Measurements from ENCODE around the gene ABCB6.

DNA sequence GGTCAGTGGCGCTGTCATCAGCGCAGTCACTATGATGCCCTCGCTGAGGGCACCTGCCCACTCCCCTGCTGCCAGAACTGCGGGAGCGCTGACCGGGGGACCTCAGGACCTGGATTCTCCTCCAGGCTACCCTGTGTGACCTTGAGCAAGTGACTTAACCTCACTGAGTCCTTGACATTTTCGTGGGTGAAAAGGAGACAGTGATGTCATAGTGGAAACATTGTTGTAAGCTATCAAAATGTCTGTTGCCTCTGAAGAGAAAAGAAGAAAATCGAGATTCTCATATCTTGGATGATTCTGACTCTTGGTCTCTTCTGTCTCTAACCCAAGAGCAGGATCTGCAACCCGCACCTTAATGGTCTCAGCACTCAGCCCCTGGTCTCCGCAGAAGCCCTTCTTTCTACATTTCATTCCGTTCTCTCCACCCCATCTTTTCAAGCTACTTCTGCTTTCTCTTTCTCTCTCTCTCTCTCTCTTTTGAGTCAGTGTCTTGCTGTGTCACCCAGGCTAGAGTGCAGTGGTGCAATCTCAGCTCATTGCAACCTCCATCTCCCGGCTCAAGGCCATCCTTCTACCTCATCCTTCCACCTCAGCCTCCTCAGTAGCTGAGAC lies 35.9 kb upstream of the ABCB6 start:
- TF ChIP-seq, protein P1, sequence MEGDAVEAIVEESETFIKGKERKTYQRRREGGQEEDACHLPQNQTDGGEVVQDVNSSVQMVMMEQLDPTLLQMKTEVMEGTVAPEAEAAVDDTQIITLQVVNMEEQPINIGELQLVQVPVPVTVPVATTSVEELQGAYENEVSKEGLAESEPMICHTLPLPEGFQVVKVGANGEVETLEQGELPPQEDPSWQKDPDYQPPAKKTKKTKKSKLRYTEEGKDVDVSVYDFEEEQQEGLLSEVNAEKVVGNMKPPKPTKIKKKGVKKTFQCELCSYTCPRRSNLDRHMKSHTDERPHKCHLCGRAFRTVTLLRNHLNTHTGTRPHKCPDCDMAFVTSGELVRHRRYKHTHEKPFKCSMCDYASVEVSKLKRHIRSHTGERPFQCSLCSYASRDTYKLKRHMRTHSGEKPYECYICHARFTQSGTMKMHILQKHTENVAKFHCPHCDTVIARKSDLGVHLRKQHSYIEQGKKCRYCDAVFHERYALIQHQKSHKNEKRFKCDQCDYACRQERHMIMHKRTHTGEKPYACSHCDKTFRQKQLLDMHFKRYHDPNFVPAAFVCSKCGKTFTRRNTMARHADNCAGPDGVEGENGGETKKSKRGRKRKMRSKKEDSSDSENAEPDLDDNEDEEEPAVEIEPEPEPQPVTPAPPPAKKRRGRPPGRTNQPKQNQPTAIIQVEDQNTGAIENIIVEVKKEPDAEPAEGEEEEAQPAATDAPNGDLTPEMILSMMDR (conservative IDR thresholded peaks at IDR 0.05 in 1 of 2, IDR thresholded peaks at IDR 0.05 in 1 of 2; ENCODE audit: low read depth in 1 of 2, low read length in 2 of 2): no peak
- TF ChIP-seq EZH2 (IDR thresholded peaks at IDR 0.05; ENCODE audit: low read length, missing control alignments): no peak

All from fibroblast of lung (primary cell).